ENCODE results near the gene SLC6A5.

- TF ChIP-seq CTCF (IDR thresholded peaks at IDR 0.05; ENCODE audit: borderline replicate concordance, extremely low read depth, low read length, poor library complexity, severe bottlenecking) (no peak), EZH2 (IDR thresholded peaks at IDR 0.05; ENCODE audit: borderline replicate concordance, low read depth, low read length, severe bottlenecking) (no peak)
These were observed 4.9 kb downstream of the SLC6A5 start for GRCh38 chr11:20604295-20604803.
